HUES48 (cell line): ENCODE measurements around the gene TBC1D3B.
"Not testable (repeated sequence)": the region's sequence is repeated elsewhere in the genome, so short reads cannot be mapped to it uniquely, and the experiment has no call there.

Experiments used
- H3K27ac ChIP-seq: one replicate; pipeline ENCODE4 v1.7.0; 2013; ENCODE audit warnings: low read depth, low read length, inconsistent platforms
- H3K27me3 ChIP-seq: 2 replicates; pipeline ENCODE4 v1.6.1; 2013; ENCODE audit warnings: mild to moderate bottlenecking, low read length; ENCODE audit not compliant: control insufficient read depth, insufficient read depth
- H3K36me3 ChIP-seq: 2 replicates; pipeline ENCODE4 v1.6.1; 2013; ENCODE audit warnings: low read length; ENCODE audit not compliant: control insufficient read depth, insufficient read depth
- H3K4me1 ChIP-seq: 2 replicates; pipeline ENCODE4 v1.6.1; 2013; ENCODE audit warnings: mild to moderate bottlenecking, low read length; ENCODE audit not compliant: control insufficient read depth, insufficient read depth
- H3K4me3 ChIP-seq: 2 replicates; pipeline ENCODE4 v1.5.1; 2013; ENCODE audit warnings: mild to moderate bottlenecking, low read depth, low read length
- H3K9ac ChIP-seq: 2 replicates; pipeline ENCODE4 v1.6.1; 2013; ENCODE audit warnings: mild to moderate bottlenecking, low read depth, low read length, moderate library complexity
- H3K9me3 ChIP-seq: 2 replicates; pipeline ENCODE4 v1.6.1; 2013; ENCODE audit warnings: low read length; ENCODE audit not compliant: control insufficient read depth, insufficient read depth

TBC1D3B gene

GRCh38 chr17:36176536-36176935, at the start of gene TBC1D3B:
Gene TBC1D3B, minus strand, starts transcription at chr17:36176636. Its CDS starts 1,586 bp downstream, at chr17:36175050.
- H3K9ac ChIP-seq, H3K4me3 ChIP-seq, H3K36me3 ChIP-seq, H3K27ac ChIP-seq, H3K4me1 ChIP-seq, H3K27me3 ChIP-seq, H3K9me3 ChIP-seq: not testable (repeated sequence)

- H3K27ac ChIP-seq, H3K4me1 ChIP-seq: not testable (repeated sequence)
Observed at GRCh38 chr17:36222967-36223366, 46.5 kb upstream of the TBC1D3B start.

GRCh38 chr17:36221581-36222100, 45.2 kb upstream of the TBC1D3B start:
- H3K4me1 ChIP-seq, H3K4me3 ChIP-seq: not testable (repeated sequence)

More at GRCh38 chr17:36222967-36223366, 46.5 kb upstream of the TBC1D3B start:
- not testable (repeated sequence) for H3K4me3 ChIP-seq, H3K9me3 ChIP-seq, H3K36me3 ChIP-seq, H3K9ac ChIP-seq, H3K27me3 ChIP-seq

GRCh38 chr17:36220737-36221580, 44.5 kb upstream of the TBC1D3B start:
- H3K27me3 ChIP-seq, H3K9ac ChIP-seq, H3K27ac ChIP-seq, H3K36me3 ChIP-seq, H3K4me3 ChIP-seq, H3K9me3 ChIP-seq, H3K4me1 ChIP-seq: not testable (repeated sequence)

More at GRCh38 chr17:36221581-36222100, 45.2 kb upstream of the TBC1D3B start:
- not testable (repeated sequence) for H3K27ac ChIP-seq, H3K27me3 ChIP-seq, H3K36me3 ChIP-seq, H3K9ac ChIP-seq, H3K9me3 ChIP-seq

- H3K27me3 ChIP-seq, H3K4me1 ChIP-seq, H3K27ac ChIP-seq, H3K9me3 ChIP-seq, H3K9ac ChIP-seq, H3K36me3 ChIP-seq, H3K4me3 ChIP-seq: not testable (repeated sequence)
Observed at GRCh38 chr17:36219556-36219955, 43.1 kb upstream of the TBC1D3B start.

GRCh38 chr17:36215406-36216308, 39.2 kb upstream of the TBC1D3B start:
- not testable (repeated sequence) for H3K9me3 ChIP-seq, H3K36me3 ChIP-seq, H3K4me3 ChIP-seq, H3K27me3 ChIP-seq, H3K27ac ChIP-seq, H3K9ac ChIP-seq, H3K4me1 ChIP-seq

- no peaks in the 10 kb centered on the region; the same call in 1 of the 2 replicates for H3K9me3 ChIP-seq
- H3K36me3 ChIP-seq = no peaks in the 10 kb centered on the region
- no peak overlapping the region for H3K27ac ChIP-seq
- no peak overlapping the region for H3K4me3 ChIP-seq
- H3K27me3 ChIP-seq = no peaks in the 10 kb centered on the region
- no peaks in the 10 kb centered on the region for H3K4me1 ChIP-seq
- no peak overlapping the region for H3K9ac ChIP-seq
Observed at GRCh38 chr17:36214918-36215317, 38.5 kb upstream of the TBC1D3B start.

- H3K36me3 ChIP-seq = no peaks in the 10 kb centered on the region
- no peaks in the 10 kb centered on the region for H3K27me3 ChIP-seq
- H3K4me3 ChIP-seq = no peak overlapping the region
- no peak overlapping the region for H3K27ac ChIP-seq
- H3K9ac ChIP-seq = no peak overlapping the region
- no peaks in the 10 kb centered on the region for H3K4me1 ChIP-seq
- H3K9me3 ChIP-seq = no peaks in the 10 kb centered on the region; the same call in 1 of the 2 replicates
Observed at GRCh38 chr17:36213695-36214094, 37.3 kb upstream of the TBC1D3B start.

- Histone ChIP-seq H3K36me3 (no peaks in the 10 kb centered on the region), H3K9me3 (no peaks in the 10 kb centered on the region; the same call in 1 of the 2 replicates), H3K4me1 (no peaks in the 10 kb centered on the region), H3K4me3 (no peak overlapping the region), H3K27me3 (no peaks in the 10 kb centered on the region), H3K27ac (no peak overlapping the region), H3K9ac (no peak overlapping the region)
Observed at GRCh38 chr17:36212966-36213365, 36.5 kb upstream of the TBC1D3B start.

GRCh38 chr17:36212272-36212605, 35.8 kb upstream of the TBC1D3B start:
- Histone ChIP-seq H3K4me3 (no peak overlapping the region), H3K27me3 (no peaks in the 10 kb centered on the region), H3K27ac (no peak overlapping the region), H3K4me1 (no peaks in the 10 kb centered on the region), H3K9me3 (no peaks in the 10 kb centered on the region), H3K9ac (no peak overlapping the region), H3K36me3 (no peaks in the 10 kb centered on the region)
